ENCODE results near the gene DDR2.

The DDR2 gene

DNA sequence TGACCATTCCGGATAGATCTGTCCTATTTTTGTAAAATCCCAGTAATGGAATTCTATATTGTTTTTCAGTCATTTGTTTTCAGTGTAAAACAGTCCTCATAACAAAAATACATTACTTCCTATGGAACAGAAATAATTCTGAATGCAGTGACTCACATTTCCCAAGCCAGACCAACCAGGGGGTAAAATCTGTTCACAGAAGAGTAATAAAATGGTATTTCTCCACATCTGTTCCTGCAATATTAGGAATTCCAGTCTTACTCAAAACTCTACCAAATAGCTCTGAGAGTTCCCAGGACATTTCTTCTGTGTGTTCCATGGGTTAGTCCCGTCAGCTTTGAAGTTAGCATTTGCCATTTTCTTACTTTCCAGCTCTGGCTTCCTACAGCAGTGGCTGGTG lies 2.6 kb upstream of the DDR2 start:
- DNase-seq (ENCODE audit: low read depth in 2 of 2), result no peak

DNA sequence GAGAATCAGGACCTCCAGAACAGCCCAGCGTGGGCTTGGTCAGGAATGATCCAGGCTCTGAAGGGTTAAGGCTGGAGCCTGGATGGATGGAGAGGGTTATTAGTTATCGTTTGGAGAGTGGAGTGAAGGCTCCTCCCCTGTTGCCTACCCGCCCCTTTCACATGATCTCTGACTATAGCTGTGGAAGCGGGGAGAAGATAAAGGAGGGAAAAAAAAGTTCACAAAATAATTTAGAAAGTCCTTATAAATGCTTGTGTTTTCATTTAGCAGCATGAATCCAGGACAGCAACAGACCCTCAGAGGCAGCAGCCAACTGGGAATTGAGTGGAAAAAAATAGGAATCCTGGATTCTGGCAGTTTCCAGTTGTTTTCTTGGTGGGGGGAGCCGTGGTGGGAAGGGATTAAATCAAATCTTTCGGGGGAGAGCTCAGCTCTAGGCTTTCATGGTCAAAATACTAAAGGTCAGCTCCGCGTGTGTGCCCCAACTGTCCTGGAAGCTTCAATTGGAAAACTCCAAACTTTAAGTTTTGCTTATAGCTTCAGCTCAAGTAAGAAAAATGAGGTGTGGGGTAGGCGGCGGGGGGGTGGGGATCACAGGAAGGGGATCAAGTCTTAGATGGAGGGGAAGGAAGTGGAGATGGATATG lies 595 bp upstream of the DDR2 start:
- DNase-seq (ENCODE audit: low read depth in 2 of 2), result no peak

DNA sequence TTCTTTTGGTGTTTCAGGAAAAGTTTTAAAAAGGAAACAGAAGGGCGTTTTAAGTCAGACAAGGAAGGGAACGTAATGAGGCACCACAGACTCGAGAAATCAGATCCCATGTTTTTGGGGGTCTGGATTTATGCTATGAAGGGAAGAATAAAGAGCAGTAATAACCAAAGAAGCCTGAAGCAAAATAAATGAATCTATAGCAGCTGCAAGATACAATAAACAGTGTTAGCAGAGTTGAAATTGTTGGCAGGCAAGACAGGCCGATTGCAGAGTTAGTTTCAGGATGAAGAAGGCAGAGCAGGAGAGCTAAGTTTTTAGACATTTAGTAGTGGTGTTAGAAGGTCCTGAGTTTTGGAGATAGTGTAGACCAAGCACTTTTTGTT lies 425 bp downstream of the DDR2 start:
- DNase-seq (ENCODE audit: low read depth in 2 of 2), result no peak

DNA sequence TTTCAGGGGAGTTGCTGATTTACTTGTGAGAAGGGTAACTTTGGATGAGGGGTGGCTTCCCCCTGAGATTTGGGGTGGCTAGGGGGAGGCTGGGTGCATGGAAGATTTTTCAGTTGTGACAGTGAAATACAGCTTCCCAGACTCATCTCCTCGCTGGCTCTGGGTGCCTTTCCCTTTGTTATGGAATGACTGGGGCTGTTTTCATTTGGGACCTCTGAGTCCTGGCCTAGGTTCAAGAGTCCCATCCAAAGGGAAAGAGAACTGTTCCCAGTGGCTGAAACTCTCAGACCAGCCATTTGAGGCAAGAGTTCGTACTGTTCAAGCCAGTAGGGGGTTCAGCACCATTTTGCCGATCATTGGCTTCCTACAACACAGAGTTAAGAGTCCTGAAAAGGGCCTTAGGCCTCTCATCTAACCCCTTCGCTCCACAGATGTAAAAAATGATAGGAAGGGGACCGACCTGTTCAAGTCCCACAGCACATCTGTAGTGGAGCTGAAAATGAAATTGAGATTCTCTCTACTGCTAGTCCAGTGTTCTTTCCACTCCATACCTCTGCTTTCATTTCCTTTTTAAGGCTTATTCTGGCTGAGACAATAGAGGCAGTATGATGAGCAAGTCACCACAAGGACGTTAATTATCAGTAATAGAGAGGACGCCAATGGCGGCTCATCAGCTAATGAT lies 958 bp downstream of the DDR2 start:
- no peak for DNase-seq (ENCODE audit: low read depth in 2 of 2)

DNA sequence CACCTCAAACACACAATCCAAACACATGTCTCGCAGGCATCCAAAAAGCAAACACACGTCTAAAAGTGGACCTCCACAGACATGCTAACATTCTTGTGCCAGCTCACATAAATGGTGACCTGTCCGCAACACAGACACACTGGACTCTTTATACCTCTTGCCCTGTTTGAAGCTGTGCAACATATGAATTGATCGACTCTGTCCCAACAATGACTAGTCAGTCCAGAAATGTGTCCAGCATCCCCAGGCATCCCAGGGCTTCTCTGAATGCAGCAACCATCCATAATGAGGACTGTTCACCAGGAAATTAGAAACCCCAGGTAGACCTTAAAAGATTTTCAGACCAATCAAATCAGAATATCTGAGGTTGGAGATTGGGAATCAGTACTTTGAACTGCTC lies 3.2 kb downstream of the DDR2 start:
- no peak for DNase-seq (ENCODE audit: low read depth in 2 of 2)

DNA sequence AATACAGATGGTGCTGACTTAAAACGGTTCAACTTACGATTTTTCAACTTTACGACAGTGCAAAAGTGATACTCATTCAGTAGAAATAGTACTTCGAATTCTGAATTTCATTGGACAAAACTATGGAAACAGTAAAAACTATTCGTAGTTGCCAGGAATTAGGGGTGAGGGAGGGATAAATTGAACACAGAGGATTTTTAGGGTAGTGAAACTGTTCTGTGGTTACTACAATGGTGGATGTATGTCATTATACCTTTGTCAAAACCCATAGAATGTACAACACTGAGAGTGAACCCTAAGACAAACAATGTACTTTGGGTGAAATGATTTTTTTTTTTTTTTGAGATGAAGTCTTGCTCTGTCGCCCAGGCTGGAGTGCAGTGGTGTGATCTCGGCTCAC lies 7.5 kb downstream of the DDR2 start:
- DNase-seq (ENCODE audit: low read depth in 2 of 2), result no peak

DNA sequence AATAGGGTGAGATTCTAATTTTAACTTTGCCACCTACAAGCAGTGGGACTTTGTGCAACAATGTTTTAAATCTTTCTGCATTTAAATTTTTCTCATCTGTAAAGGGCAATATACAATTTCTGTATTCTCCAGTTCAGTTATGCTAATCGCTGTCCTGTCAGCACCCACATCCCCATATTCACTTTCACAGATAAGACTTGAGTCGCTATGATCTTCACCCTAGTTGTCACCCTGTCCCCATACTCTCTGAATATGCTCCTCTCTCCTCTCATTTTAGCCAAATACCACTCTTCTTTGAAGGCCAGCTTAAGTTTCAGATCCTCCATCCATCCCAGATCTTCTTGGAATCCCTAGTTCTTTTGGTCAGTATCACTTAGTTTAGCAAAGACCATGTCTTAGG lies 8.8 kb downstream of the DDR2 start:
- DNase-seq (ENCODE audit: low read depth in 2 of 2), result no peak

DNA sequence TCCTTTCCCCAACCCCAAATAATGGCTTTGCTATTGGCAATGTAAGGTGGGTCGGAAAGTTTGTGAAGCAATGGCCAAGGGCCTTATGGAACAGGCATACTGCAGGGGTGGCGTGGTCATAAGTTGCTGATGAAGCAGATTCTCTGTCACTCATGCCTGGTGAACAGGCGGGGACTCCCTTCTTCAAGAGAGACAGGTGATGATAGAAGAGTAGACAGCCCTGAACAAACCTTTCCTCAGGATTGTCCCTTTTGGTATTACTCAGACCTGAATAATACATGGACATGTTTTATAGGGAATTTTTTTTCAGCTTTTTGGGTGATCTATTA lies 12.7 kb downstream of the DDR2 start:
- no peak for DNase-seq (ENCODE audit: low read depth in 2 of 2)

DNA sequence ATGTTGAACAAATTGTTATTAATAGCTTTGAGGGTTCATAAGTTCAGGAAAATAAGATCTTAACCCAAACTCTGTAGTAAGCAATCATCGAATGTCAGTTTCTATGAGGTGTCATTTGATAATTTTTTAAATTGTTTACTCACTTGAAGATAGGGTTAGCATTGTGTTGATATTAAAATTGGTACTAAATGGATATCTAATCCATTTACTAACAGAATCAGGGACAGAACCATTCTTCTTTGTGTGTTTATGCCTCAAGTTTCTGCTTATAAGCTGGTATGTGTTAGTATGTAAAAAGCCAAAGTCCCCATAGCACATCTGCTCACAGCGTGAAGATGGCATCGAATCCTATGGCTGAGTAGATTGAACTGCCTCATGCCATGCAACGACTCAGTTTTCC lies 13.4 kb downstream of the DDR2 start:
- DNase-seq (ENCODE audit: low read depth in 2 of 2), result no peak

DNA sequence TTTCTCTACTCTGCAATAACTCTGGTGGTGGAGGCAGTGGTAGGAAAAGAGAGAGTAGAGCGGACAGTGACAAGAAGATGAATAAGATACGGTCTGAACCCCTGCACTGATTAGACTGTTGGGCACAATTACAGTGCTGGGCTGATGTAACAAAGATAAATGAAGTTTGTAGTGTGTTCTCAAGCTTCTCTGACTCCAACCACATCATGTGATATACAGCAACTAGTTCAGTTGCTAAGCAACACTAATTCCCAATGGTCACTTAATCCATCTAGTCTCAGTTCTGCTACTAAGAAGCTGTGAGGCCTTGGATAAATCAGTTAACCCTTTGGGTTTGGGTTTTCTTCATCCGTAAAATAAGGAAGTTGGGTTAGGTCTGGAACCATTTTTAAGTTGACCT lies 17.3 kb downstream of the DDR2 start:
- DNase-seq (ENCODE audit: low read depth in 2 of 2), result no peak

DNA sequence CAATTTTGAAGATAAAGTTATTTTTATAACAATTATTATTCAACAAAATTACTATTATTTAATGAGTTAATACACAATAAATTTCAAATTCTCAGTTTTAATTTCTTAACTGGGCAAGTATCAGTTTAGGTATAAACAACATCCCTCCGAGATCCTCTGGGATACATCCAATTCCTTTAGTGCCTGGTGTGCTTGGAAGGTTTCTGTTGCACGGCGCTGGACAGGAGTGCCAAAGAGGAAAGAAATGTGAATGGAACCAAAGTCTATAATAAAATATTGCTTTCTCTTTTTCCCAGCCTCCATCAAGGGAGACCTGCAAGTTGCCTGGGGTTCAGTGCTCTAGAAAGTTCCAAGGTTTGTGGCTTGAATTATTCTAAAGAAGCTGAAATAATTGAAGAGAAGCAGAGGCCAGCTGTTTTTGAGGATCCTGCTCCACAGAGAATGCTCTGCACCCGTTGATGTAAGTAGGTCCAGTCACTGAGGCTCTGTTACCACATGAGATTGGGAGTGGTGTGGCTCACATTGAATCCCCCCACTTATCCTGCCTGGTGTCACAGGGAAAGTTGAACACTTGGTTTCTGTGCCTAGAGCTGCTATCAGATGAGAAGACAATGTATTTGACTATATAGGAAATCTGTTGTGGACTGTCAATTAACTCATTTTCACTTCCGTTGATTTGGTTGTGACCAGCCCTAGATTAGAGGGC lies 22.8 kb downstream of the DDR2 start:
- no peak for DNase-seq (ENCODE audit: low read depth in 2 of 2)

DNA sequence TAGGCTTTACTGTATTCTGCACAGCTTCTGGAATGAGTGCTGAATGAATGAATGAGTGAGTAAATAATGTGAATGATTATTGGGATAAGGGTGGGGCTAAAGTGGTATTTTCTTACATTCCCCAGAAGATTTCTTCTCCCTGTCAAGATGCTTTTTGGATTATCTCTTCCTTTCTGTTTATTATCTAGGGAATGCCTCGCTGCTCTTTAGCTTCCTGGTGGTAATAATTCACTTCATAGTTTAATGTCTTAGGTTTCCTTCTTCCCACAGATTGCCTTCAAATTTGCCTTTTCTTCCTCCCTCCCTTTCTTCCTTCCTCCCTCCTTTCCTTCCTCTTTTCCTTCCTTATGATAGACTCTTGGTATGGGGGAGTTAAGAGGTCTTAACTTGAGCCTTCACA lies 24.0 kb downstream of the DDR2 start:
- DNase-seq (ENCODE audit: low read depth in 2 of 2), result no peak

DNA sequence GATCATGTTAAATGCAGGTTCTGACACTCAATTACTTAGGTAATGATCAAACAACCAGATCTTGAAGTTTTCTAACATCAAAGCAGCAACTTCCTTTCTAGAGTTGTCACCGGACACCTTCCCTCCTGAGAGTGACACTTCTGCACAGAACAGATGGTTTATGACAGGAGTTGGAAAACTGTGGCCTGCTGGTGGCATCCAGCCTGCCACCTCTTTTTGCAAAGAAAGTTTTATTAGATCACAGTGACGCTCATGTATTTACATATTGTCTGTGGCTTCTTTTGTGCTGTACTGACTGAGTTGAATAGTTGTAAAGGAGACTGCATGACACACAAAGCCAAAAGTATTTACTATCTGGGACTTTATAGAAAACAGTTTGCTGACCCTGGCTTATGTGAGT lies 28.3 kb downstream of the DDR2 start:
- no peak for DNase-seq (ENCODE audit: low read depth in 2 of 2)

DNA sequence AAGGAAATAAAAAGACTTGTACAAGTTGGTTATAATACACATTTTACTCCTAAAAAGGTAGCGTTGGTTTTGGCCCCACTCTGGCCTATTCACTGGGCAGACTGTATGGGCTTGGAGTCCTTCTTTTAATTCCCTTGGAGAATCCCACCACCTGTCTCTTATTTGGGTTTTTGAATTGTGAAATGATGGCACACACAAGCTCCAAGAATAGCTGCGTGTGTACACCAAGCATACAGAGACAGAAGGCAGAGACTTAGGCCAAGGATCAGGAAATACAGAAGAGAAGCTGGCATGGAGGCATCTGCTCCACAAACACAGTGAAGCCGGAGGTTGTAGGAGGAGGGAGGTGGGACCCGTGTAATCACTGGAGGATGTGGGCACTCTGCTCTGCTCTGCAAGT lies 29.1 kb downstream of the DDR2 start:
- DNase-seq (ENCODE audit: low read depth in 2 of 2), result no peak

DNA sequence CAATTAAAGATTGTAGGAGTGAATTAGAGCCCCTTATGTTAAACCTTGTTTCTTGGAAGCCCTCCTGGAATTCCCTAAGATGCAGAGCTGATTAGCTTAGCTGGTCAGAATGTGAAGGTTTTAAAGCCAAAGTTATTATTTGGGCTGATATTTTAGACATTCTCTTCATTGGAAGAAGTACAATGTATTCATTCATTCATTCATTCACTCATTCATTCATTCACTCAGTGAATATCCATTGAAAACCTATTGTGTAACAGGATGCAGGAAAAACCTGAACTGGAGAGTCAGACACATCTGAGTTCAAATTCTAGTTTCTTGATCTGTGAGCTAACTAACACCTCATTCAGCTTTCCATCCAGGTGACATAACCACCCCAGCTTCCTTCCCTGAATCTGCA lies 29.7 kb downstream of the DDR2 start:
- DNase-seq (ENCODE audit: low read depth in 2 of 2), result no peak

DNA sequence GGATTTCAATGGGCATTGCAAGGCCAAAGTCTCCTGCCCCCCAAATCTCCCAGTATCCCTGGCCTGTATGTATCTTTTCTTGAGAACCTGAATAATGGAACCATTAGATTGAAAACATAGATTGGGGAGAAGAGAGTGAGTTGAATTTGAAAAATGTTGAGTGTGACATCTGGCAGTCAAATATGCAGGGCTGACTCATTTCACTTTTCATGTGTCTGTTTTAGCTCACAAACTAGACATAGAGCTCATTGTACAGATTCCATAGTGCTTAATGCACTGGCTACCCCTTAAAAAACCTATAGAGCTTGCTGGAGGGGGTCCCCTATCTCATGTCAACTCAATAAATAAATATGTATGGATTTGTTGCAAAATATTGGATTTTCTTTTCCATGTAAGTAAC lies 30.8 kb downstream of the DDR2 start:
- no peak for DNase-seq (ENCODE audit: low read depth in 2 of 2)

DNA sequence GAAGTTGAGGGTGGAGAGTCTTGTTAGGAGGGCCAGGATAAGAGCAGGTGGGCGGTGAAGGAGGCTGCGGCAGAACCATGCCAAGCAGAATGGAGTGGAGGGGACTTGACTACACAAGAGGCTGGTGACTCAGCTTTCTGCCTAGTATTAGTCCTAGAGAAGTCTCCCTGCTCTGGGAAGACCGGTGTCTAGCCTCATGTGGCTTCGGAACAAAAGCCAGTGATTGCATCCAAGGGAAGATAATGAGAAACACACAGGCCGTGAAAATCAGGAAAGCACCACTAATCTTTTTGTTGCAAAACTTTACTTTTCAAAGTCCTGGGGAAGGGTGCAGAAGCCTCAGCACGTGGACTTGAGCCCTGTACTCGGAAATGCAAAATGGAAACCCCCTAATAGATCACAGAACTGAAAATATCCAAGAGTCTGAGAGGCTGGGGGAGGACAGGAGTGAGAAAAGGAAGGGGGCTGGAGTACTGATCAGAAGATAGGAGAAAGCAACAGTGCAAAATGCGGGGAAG lies 31.4 kb downstream of the DDR2 start:
- DNase-seq (ENCODE audit: low read depth in 2 of 2), result no peak

DNA sequence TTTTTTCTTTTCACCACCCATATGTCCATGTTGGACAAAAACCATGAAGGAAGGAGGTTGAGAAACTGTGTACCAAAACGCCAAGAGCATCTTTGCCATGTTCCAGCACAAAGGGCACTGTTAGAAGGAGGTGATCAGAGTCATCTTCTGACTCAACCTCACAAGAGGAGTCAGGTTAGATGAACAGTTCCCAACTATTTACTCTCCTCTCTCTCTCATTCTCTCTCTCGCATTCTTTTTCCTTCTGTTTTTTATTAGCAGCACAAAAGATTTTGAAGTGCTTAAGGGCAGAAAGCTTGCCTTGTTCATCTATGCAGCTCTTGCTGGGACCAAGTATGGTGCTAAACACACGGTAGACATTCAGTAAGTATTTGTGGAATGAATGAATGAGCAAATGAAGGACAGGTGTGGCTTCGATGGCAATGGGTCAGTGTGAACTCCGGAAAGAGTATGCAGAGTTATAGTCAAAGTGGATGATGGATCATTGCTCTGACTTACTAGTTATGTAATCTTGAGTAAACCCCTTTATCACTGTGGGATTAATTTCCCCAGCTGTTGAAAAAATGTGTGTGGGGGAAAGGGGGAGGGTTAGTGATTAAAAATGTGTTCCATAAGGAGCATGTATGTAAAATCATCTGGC lies 33.9 kb downstream of the DDR2 start:
- no peak for DNase-seq (ENCODE audit: low read depth in 2 of 2)

DNA sequence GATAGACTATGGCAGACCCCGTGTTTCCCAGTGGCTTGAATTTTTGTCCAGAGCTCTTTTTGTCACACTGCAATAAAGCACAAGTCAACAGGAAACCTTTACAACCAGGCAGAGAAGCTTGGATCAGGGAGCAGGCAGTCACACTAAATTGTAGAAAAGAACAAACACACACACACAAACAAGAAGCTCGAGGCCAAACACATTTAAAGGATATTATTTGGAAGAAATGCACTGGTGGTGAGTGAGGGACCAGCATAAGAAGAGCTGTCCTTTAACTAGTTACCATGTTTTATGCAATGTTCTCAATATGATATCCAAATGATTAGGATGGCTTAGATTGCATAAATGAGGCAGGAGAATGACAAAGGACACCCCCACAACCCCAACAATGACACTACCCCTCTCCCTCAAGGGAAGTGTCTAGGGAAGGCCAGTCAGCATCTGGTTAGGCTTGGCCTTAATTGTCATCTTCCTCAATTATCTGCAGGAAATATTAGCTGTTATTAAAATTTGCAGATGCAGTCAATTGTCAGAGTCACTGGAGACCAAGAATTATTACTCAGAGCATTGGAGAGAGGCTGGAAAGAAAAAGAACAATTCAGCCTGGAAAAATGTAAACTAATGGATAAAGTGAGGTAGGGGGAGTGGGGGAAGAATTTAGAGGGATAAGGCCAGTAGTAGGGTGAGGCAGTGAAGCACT lies 35.3 kb downstream of the DDR2 start:
- no peak for DNase-seq (ENCODE audit: low read depth in 2 of 2)

DNA sequence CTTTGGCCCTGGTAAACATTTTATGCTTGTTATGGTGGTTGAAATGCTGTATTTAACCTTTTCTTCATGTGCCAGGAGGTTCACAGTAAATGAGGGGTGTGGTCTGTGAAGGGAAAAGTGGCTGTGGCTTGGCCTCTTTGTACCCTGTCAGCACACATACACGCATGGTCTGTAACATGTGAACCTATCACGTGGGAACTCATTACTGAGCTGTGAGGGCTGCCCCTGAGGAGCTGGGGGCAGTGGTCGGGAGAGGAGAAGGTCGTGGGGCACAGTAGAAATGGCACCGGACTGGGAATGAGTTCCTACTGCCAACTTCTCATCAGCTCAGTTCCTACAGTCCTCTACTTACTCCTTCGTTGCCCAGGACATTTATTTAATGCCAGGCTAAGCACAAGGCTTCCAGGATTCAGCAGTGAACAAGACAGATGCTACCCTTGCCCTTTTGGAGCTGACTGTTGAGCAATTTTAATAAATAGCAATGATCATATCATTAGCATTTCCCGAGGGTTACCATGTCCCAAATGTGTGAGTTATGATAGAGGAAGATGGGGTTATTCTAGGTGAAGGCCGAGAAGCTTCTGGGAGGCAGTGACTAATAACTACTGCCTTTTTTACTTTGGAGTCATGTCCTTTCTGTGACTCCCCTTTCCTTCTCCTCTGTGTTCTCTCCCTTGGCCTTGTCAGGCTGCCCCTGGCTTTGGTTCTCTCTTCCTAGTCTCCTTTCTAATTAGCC lies 38.8 kb downstream of the DDR2 start:
- no peak for DNase-seq (ENCODE audit: low read depth in 2 of 2)

DNA sequence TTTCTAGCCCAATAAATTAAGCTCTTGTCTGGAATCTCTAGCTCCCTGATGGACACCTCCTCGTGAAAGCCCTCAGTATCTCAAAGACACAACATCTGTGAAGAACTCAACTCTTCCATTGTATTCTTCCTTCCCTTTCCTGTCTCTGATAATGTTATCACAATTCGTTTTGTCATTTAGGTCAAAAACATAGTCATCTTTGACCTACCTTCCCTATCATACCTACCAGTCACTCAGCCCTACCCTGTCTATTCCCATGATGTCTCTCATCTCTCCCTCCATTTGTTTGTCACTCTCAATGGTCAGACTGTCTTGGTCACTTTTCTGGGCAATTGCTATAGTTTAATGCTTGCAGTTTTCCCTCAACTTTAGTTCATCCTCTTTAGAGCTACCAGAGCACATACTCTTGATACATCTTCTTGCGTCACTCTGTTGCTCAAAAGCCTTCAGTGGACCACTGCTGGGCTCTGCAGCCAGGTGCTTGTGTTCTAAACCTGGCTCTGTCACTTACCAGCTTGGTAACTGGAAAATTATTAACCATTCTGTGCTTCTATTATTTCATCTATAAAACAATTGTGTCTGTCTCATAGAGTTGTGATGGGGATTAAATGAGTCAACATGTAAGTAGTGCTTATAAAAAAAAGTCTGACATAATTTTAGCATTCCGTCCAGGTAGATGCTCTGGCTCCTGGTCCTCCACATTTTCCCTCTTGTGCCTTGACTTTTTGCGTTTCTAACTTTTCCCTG lies 39.6 kb downstream of the DDR2 start:
- DNase-seq (ENCODE audit: low read depth in 2 of 2), result no peak

Data from stimulated activated CD4-positive, alpha-beta T cell treated with anti-CD3 and anti-CD28 coated beads, Interleukin-12 subunit alpha, Interleukin-12 subunit beta, amount 100 ng/mL, for 24 hours (primary cell).